Measurements from ENCODE around the gene DNLZ. TPM values are rescaled to one million over a fixed set of nuclear protein-coding genes. Genes with fewer than 3 reads are reported as not detected.

DNLZ gene
- total and polyA plus RNA-seq, 2 donors (not counting 1 experiment from before 2014, with no cell fraction given): 7.4 to 14.2 TPM

GRCh38 chr9:136351252-136351800 is 12.2 kb downstream of the DNLZ start:
- H3K27ac ChIP-seq (ENCODE audit: insufficient read depth, low read length): no peak overlapping the region

GRCh38 chr9:136349546-136349945 is 14.0 kb downstream of the DNLZ start:
- Histone ChIP-seq H3K79me2 (ENCODE audit: control insufficient read depth, insufficient read depth, low read length) (no peaks in the 10 kb centered on the region), H3K27ac (ENCODE audit: insufficient read depth, low read length) (no peak overlapping the region), H2AFZ (ENCODE audit: low read length) (no peak overlapping the region), H3K9me3 (ENCODE audit: control insufficient read depth, insufficient read depth, low read depth, low read length) (no peaks in the 10 kb centered on the region), H3K4me1 (ENCODE audit: control insufficient read depth, extremely low read depth, insufficient read depth, low read length) (peaks cover 19% of the 10 kb centered on the region), H3K9ac (ENCODE audit: insufficient read depth, low read length) (no peak overlapping the region), H3K27me3 (ENCODE audit: control insufficient read depth, insufficient read depth, low read length) (no peaks in the 10 kb centered on the region), H3K4me3 (replicated peaks in 1 of 4; ENCODE audit: control extremely low read depth in 1 of 4, insufficient read depth in 1 of 4, low read depth in 3 of 4, low read length in 4 of 4) (no peak overlapping the region), H4K20me1 (ENCODE audit: control insufficient read depth, extremely low read depth, insufficient read depth, low read length) (no peaks in the 10 kb centered on the region), H3K4me2 (ENCODE audit: extremely low read depth, insufficient read depth, low read length) (no peak overlapping the region), H3K36me3 (ENCODE audit: control insufficient read depth, insufficient read depth, low read length) (peaks cover 16% of the 10 kb centered on the region)
- TF ChIP-seq CTCF (conservative IDR thresholded peaks at IDR 0.05 in 1 of 2, IDR thresholded peaks at IDR 0.05 in 1 of 2; ENCODE audit: low read depth in 1 of 2, low read length in 2 of 2): no peak
- TF ChIP-seq EZH2 (IDR thresholded peaks at IDR 0.05; ENCODE audit: low read length, missing control alignments): no peak
- DNase-seq (ENCODE audit: low read depth in 2 of 2): no peak

More at GRCh38 chr9:136351252-136351800, 12.2 kb downstream of the DNLZ start:
- no peak overlapping the region for H3K4me3 ChIP-seq (replicated peaks in 1 of 4; ENCODE audit: control extremely low read depth in 1 of 4, insufficient read depth in 1 of 4, low read depth in 3 of 4, low read length in 4 of 4)
- H3K27me3 ChIP-seq (ENCODE audit: control insufficient read depth, insufficient read depth, low read length): no peaks in the 10 kb centered on the region
- H4K20me1 ChIP-seq (ENCODE audit: control insufficient read depth, extremely low read depth, insufficient read depth, low read length): no peaks in the 10 kb centered on the region
- H3K4me1 ChIP-seq (ENCODE audit: control insufficient read depth, extremely low read depth, insufficient read depth, low read length): peaks cover 5% of the 10 kb centered on the region
- peaks cover 22% of the 10 kb centered on the region for H3K36me3 ChIP-seq (ENCODE audit: control insufficient read depth, insufficient read depth, low read length)
- H3K4me2 ChIP-seq (ENCODE audit: extremely low read depth, insufficient read depth, low read length): no peak overlapping the region
- no peak overlapping the region for H2AFZ ChIP-seq (ENCODE audit: low read length)
- H3K9ac ChIP-seq (ENCODE audit: insufficient read depth, low read length): no peak overlapping the region
- no peaks in the 10 kb centered on the region for H3K9me3 ChIP-seq (ENCODE audit: control insufficient read depth, insufficient read depth, low read depth, low read length)
- H3K79me2 ChIP-seq (ENCODE audit: control insufficient read depth, insufficient read depth, low read length): no peaks in the 10 kb centered on the region
- TF ChIP-seq CTCF (conservative IDR thresholded peaks at IDR 0.05 in 1 of 2, IDR thresholded peaks at IDR 0.05 in 1 of 2; ENCODE audit: low read depth in 1 of 2, low read length in 2 of 2): no peak
- TF ChIP-seq EZH2 (IDR thresholded peaks at IDR 0.05; ENCODE audit: low read length, missing control alignments): no peak
- no peak for DNase-seq (ENCODE audit: low read depth in 2 of 2)

GRCh38 chr9:136348691-136349090 is 14.9 kb downstream of the DNLZ start:
- Histone ChIP-seq H3K79me2 (ENCODE audit: control insufficient read depth, insufficient read depth, low read length) (no peaks in the 10 kb centered on the region), H3K27ac (ENCODE audit: insufficient read depth, low read length) (no peak overlapping the region), H3K4me1 (ENCODE audit: control insufficient read depth, extremely low read depth, insufficient read depth, low read length) (peaks cover 17% of the 10 kb centered on the region), H3K9me3 (ENCODE audit: control insufficient read depth, insufficient read depth, low read depth, low read length) (no peaks in the 10 kb centered on the region), H3K4me3 (replicated peaks in 1 of 4; ENCODE audit: control extremely low read depth in 1 of 4, insufficient read depth in 1 of 4, low read depth in 3 of 4, low read length in 4 of 4) (no peak overlapping the region), H3K27me3 (ENCODE audit: control insufficient read depth, insufficient read depth, low read length) (no peaks in the 10 kb centered on the region), H2AFZ (ENCODE audit: low read length) (no peak overlapping the region), H3K36me3 (ENCODE audit: control insufficient read depth, insufficient read depth, low read length) (peaks cover 17% of the 10 kb centered on the region), H3K9ac (ENCODE audit: insufficient read depth, low read length) (no peak overlapping the region), H4K20me1 (ENCODE audit: control insufficient read depth, extremely low read depth, insufficient read depth, low read length) (no peaks in the 10 kb centered on the region), H3K4me2 (ENCODE audit: extremely low read depth, insufficient read depth, low read length) (no peak overlapping the region)
- DNase-seq (ENCODE audit: low read depth in 2 of 2): no peak
- no peak for TF ChIP-seq EZH2 (IDR thresholded peaks at IDR 0.05; ENCODE audit: low read length, missing control alignments)

Measured in fibroblast of lung (primary cell).